HG03196 (cell line): ENCODE measurements around the gene RALA.
"Not testable (repeated sequence)": the region's sequence is repeated elsewhere in the genome, so short reads cannot be mapped to it uniquely, and the experiment has no call there.

Experiments used
- ATAC-seq: cut with Tn5 transposase; IDR thresholded peaks from one replicate; pipeline ENCODE4 v1.9.1; 2021; ENCODE audit not compliant: unreplicated experiment

Gene RALA

GRCh38 chr7:39721345-39721744, 98.0 kb downstream of the RALA start:
- ATAC-seq, result no peak

GRCh38 chr7:39721919-39722597, 98.7 kb downstream of the RALA start:
- no peak for ATAC-seq

GRCh38 chr7:39727231-39728012, 104.0 kb downstream of the RALA start:
- ATAC-seq, result no peak

- ATAC-seq, result peak; percentile 92
Observed at GRCh38 chr7:39732837-39733804, 109.7 kb downstream of the RALA start.

- ATAC-seq, result no peak
Observed at GRCh38 chr7:39733881-39734632, 110.7 kb downstream of the RALA start.

- no peak for ATAC-seq
Observed at GRCh38 chr7:39734633-39735004, 111.2 kb downstream of the RALA start.

- ATAC-seq, result no peak
Observed at GRCh38 chr7:39735903-39736302, 112.5 kb downstream of the RALA start.

- no peak for ATAC-seq
Observed at GRCh38 chr7:39741942-39742623, 118.7 kb downstream of the RALA start.

- ATAC-seq, result no peak
Observed at GRCh38 chr7:39744620-39745019, 121.2 kb downstream of the RALA start.

- no peak for ATAC-seq
Observed at GRCh38 chr7:39745320-39745719, 121.9 kb downstream of the RALA start.

GRCh38 chr7:39746103-39746819, 122.9 kb downstream of the RALA start:
- ATAC-seq, result no peak

- ATAC-seq, result no peak
Observed at GRCh38 chr7:39749177-39749576, 125.8 kb downstream of the RALA start.

GRCh38 chr7:39749717-39750116, 126.3 kb downstream of the RALA start:
- ATAC-seq, result no peak

- ATAC-seq, result no peak
Observed at GRCh38 chr7:39750253-39751077, 127.1 kb downstream of the RALA start.

GRCh38 chr7:39753237-39753636, 129.9 kb downstream of the RALA start:
- not testable (repeated sequence) for ATAC-seq

GRCh38 chr7:39753823-39754325, 130.5 kb downstream of the RALA start:
- no peak for ATAC-seq

- no peak for ATAC-seq
Observed at GRCh38 chr7:39754326-39755120, 131.2 kb downstream of the RALA start.

GRCh38 chr7:39757604-39758003, 134.2 kb downstream of the RALA start:
- no peak for ATAC-seq
